HEK293 (cell line): ENCODE results near the gene PDZRN3.

Experiments
- CTCF ChIA-PET: fragments of 350-600 bp; formaldehyde crosslinking; extraction: SDS; loops from one replicate; lab custom pipeline; 2021; ENCODE audit warnings: antibody characterized with exemption; lab: Yijun Ruan, JAX
- POLR2A ChIA-PET: fragments of 300-600 bp; formaldehyde crosslinking; extraction: SDS; loops from one replicate; lab custom pipeline; 2020; ENCODE audit warnings: antibody characterized with exemption, inconsistent platforms; lab: Yijun Ruan, JAX
- H3K27ac ChIP-seq: fragments of 200-500 bp; sonication (Bioruptor generic); 2 replicates; pipeline ENCODE4 v1.5.1; 2014; ENCODE audit warnings: low read depth, low read length, control low read depth, inconsistent platforms; ENCODE audit errors: extremely low read depth
- H3K36me3 ChIP-seq, 2 experiments: fragments of 200-500 bp in 1 of 2; sonication (Bioruptor generic) in 1 of 2; 1 replicate in 1 of 2; 2 replicates in 1 of 2; pipeline ENCODE4 v1.5.1; 2014 to 2017; ENCODE audit warnings: inconsistent platforms in 2 of 2, low read length in 2 of 2; ENCODE audit not compliant: control insufficient read depth in 2 of 2, insufficient read depth in 1 of 2
- H3K4me1 ChIP-seq: fragments of 200-500 bp; sonication (Bioruptor generic); 2 replicates; pipeline ENCODE4 v1.5.1; 2014; ENCODE audit warnings: mild to moderate bottlenecking, low read length, inconsistent platforms; ENCODE audit not compliant: control insufficient read depth, insufficient read depth
- H3K4me3 ChIP-seq: 2 replicates; pipeline ENCODE4 v1.5.1; 2011; ENCODE audit warnings: low read depth, mild to moderate bottlenecking, control low read depth, low read length, moderate library complexity
- H3K9me3 ChIP-seq: fragments of 200-500 bp; sonication (Bioruptor generic); 2 replicates; pipeline ENCODE4 v1.5.1; 2014; ENCODE audit warnings: low read depth, low read length, inconsistent platforms; ENCODE audit not compliant: control insufficient read depth, insufficient read depth
- BCL11B ChIP-seq: fragments of 450-650 bp; formaldehyde crosslinking; IDR thresholded peaks from 2 replicates; pipeline ENCODE4 v1.5.1; 2016; ENCODE audit warnings: low read depth, missing biosample characterization, missing genetic modification characterization
- FEZF1 ChIP-seq: fragments of 450-650 bp; formaldehyde crosslinking; IDR thresholded peaks from 2 replicates; pipeline ENCODE4 v1.5.1; 2016; ENCODE audit warnings: missing biosample characterization, missing genetic modification characterization
- KLF7 ChIP-seq: fragments of 450-650 bp; formaldehyde crosslinking; IDR thresholded peaks from 2 replicates; pipeline ENCODE4 v1.5.1; 2016; ENCODE audit warnings: missing biosample characterization, missing genetic modification characterization, borderline replicate concordance
- SALL2 ChIP-seq: fragments of 450-650 bp; formaldehyde crosslinking; IDR thresholded peaks from 2 replicates; pipeline ENCODE4 v1.5.0; 2017; ENCODE audit warnings: missing biosample characterization, mild to moderate bottlenecking, missing genetic modification characterization, borderline replicate concordance
- TCF7L2 ChIP-seq: IDR thresholded peaks from 2 replicates; pipeline ENCODE4 v1.6.1; 2011; ENCODE audit warnings: low read depth, mild to moderate bottlenecking, inconsistent platforms, low read length, moderate library complexity, borderline replicate concordance
- YY2 ChIP-seq: fragments of 450-650 bp; formaldehyde crosslinking; IDR thresholded peaks from 2 replicates; pipeline ENCODE4 v1.5.1; 2016; ENCODE audit warnings: missing biosample characterization, missing genetic modification characterization
- ZNF19 ChIP-seq: fragments of 450-650 bp; formaldehyde crosslinking; IDR thresholded peaks from 2 replicates; pipeline ENCODE4; 2016; ENCODE audit warnings: missing biosample characterization, missing genetic modification characterization, low read depth
- ZNF266 ChIP-seq: fragments of 450-650 bp; formaldehyde crosslinking; IDR thresholded peaks from 2 replicates; pipeline ENCODE4 v1.5.1; 2016; ENCODE audit warnings: missing biosample characterization, missing genetic modification characterization, low read depth
- ZNF335 ChIP-seq: fragments of 450-650 bp; formaldehyde crosslinking; conservative IDR thresholded peaks from 2 replicates; pipeline ENCODE4 v1.5.1; 2016; ENCODE audit warnings: missing biosample characterization, missing genetic modification characterization
- ZNF37A ChIP-seq: fragments of 450-650 bp; IDR thresholded peaks from 2 replicates; pipeline ENCODE4 v1.5.1; 2018; ENCODE audit warnings: missing biosample characterization, missing genetic modification characterization
- ZNF394 ChIP-seq: fragments of 450-650 bp; formaldehyde crosslinking; IDR thresholded peaks from 2 replicates; pipeline ENCODE4 v1.5.1; 2016; ENCODE audit warnings: missing biosample characterization, missing genetic modification characterization, mild to moderate bottlenecking, moderate library complexity, borderline replicate concordance
- ZNF521 ChIP-seq: fragments of 450-650 bp; formaldehyde crosslinking; IDR thresholded peaks from 2 replicates; pipeline ENCODE4 v1.5.1; 2017; ENCODE audit warnings: missing biosample characterization, mild to moderate bottlenecking, missing genetic modification characterization
- ZNF529 ChIP-seq: fragments of 450-650 bp; formaldehyde crosslinking; IDR thresholded peaks from 2 replicates; pipeline ENCODE4 v1.5.1; 2017; ENCODE audit warnings: missing genetic modification characterization, missing biosample characterization; ENCODE audit not compliant: insufficient replicate concordance
- ZNF558 ChIP-seq: fragments of 450-650 bp; formaldehyde crosslinking; IDR thresholded peaks from 2 replicates; pipeline ENCODE4 v1.5.1; 2016; ENCODE audit warnings: missing biosample characterization, missing genetic modification characterization
- ZNF560 ChIP-seq: fragments of 450-650 bp; formaldehyde crosslinking; IDR thresholded peaks from 2 replicates; pipeline ENCODE4 v1.5.1; 2017; ENCODE audit warnings: missing biosample characterization, missing genetic modification characterization, borderline replicate concordance
- ZNF768 ChIP-seq: fragments of 450-650 bp; formaldehyde crosslinking; IDR thresholded peaks from 2 replicates; pipeline ENCODE4 v1.5.1; 2018; ENCODE audit warnings: missing biosample characterization, mild to moderate bottlenecking, missing genetic modification characterization
- TF ChIP-seq, protein P1 (sequence below): fragments of 450-650 bp; formaldehyde crosslinking; IDR thresholded peaks from 2 replicates; pipeline ENCODE4 v1.5.1; 2017; ENCODE audit warnings: missing biosample characterization, missing genetic modification characterization
- TF ChIP-seq, protein P2 (sequence below): fragments of 450-650 bp; formaldehyde crosslinking; IDR thresholded peaks from 2 replicates; pipeline ENCODE4 v1.5.1; 2016; ENCODE audit warnings: missing biosample characterization, missing genetic modification characterization
- TF ChIP-seq, protein P3 (sequence below): fragments of 450-650 bp; formaldehyde crosslinking; IDR thresholded peaks from 2 replicates; pipeline ENCODE4 v1.5.1; 2016; ENCODE audit warnings: missing biosample characterization, missing genetic modification characterization
- TF ChIP-seq, protein P4 (sequence below): fragments of 450-650 bp; formaldehyde crosslinking; IDR thresholded peaks from 2 replicates; pipeline ENCODE4 v1.5.1; 2017; ENCODE audit warnings: missing biosample characterization, missing genetic modification characterization

The PDZRN3 gene

DNA sequence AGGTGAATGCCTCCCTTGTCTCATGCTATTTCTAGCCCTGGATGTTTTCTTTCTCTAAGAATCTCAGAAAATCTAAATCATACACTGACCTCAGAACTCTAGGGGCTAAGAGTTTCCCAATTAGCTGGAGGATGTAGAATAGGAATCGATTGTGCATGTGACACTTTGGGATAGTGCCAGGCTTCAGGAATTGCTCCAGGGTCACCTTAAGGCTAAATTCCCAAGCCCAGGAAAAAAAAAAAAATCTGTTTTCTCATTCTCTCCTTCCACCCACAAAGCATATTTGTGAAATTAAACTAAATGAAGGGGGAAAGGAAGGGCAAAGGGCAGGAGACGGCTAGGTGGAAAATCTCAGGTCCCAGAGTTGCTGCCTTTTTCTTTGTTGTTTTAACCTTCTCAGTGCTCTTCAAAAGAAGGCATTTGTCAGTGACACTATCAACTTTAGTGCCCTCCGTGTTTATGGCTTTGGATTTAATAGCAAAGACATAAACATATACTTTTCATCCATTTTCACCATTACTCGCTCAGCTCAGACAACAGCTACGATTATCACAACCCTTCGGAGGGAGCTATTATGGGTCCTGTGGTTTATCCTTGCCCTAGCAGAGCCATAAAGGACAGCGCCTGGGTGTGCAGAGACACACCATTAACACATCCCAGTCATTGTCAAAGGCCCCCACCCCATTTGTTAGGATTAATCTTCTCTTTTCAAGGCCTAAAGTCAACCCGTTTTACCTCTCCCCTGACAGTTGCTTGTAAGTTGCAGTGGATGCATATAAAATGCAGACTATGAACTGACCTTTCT, 271.7 kb downstream of the PDZRN3 start:
- ChIA-PET POLR2A (no interaction called here), CTCF (no interaction called here)

DNA sequence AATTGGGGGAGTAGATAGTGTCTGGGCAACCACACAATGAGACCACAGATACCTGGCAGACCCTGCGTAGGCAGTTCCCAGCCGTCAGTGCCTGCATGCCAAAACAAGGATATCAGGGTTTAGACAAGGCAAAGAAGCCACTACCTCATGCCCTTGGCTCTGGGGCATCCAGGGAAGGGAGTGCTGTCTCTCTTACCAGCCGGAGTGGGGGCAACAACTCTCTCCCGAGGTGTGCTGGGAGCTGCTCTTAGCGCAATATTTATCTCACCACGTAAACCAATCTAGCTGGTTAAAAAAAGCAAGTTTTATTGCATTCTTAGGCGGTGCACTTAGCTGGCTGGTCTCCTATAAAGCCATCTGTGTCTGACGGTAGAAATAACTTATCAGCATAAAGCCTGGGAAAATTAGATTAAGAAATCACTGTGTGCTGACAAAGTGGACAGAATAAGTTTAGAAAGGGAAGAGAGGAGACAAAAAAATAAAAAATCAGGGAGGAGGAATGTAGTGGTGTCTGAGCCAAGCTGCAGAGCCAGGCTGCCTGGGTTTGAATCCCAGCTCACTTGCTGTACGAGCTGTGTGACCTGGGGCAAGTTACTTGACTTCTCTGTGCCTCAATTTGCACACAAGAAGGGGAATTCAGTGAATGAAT, 273.2 kb downstream of the PDZRN3 start:
- Histone ChIP-seq H3K27ac (no peak overlapping the region), H3K4me1 (0 out of 2 replicates have a peak, but pooled peaks cover 3% of the 10 kb centered on the region), H3K4me3 (no peak overlapping the region), H3K36me3 (no peaks in the 10 kb centered on the region), H3K9me3 (no peaks in the 10 kb centered on the region)
- ChIA-PET CTCF (interaction anchor here (0.6 kb wide), 1 partner anchor 250 kb away, joined by 4 read pairs; no protein-coding TSS in a partner anchor), POLR2A (no interaction called here)
- peak; percentile 62; the same call in 1 of the 2 replicates for TF ChIP-seq ZNF768 (tag by site-specific recombination)
- TF ChIP-seq, protein P1, sequence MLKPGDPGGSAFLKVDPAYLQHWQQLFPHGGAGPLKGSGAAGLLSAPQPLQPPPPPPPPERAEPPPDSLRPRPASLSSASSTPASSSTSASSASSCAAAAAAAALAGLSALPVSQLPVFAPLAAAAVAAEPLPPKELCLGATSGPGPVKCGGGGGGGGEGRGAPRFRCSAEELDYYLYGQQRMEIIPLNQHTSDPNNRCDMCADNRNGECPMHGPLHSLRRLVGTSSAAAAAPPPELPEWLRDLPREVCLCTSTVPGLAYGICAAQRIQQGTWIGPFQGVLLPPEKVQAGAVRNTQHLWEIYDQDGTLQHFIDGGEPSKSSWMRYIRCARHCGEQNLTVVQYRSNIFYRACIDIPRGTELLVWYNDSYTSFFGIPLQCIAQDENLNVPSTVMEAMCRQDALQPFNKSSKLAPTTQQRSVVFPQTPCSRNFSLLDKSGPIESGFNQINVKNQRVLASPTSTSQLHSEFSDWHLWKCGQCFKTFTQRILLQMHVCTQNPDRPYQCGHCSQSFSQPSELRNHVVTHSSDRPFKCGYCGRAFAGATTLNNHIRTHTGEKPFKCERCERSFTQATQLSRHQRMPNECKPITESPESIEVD (tag by site-specific recombination), result peak; percentile 34; the same call in 1 of the 2 replicates
- no peak for TF ChIP-seq KLF7 (tag by site-specific recombination)
- no peak for TF ChIP-seq ZNF558 (tag by site-specific recombination)
- TF ChIP-seq, protein P2, sequence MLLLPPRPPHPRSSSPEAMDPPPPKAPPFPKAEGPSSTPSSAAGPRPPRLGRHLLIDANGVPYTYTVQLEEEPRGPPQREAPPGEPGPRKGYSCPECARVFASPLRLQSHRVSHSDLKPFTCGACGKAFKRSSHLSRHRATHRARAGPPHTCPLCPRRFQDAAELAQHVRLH, result peak; percentile 51; the same call in 1 of the 2 replicates
- peak; percentile 65 for TF ChIP-seq FEZF1 (tag by site-specific recombination)
- no peak for TF ChIP-seq BCL11B
- TF ChIP-seq ZNF529, result no peak

More for the DNA sequence above, 271.7 kb downstream of the PDZRN3 start:
- no peak overlapping the region for H3K27ac ChIP-seq
- H3K4me1 ChIP-seq, result 0 out of 2 replicates have a peak, but pooled peaks cover 3% of the 10 kb centered on the region
- no peak overlapping the region for H3K4me3 ChIP-seq
- TF ChIP-seq ZNF266 (tag by site-specific recombination) (no peak), YY2 (tag by site-specific recombination) (no peak), ZNF560 (no peak), TCF7L2 (peak; percentile 63; the same call in 1 of the 2 replicates)
- TF ChIP-seq, protein P3, sequence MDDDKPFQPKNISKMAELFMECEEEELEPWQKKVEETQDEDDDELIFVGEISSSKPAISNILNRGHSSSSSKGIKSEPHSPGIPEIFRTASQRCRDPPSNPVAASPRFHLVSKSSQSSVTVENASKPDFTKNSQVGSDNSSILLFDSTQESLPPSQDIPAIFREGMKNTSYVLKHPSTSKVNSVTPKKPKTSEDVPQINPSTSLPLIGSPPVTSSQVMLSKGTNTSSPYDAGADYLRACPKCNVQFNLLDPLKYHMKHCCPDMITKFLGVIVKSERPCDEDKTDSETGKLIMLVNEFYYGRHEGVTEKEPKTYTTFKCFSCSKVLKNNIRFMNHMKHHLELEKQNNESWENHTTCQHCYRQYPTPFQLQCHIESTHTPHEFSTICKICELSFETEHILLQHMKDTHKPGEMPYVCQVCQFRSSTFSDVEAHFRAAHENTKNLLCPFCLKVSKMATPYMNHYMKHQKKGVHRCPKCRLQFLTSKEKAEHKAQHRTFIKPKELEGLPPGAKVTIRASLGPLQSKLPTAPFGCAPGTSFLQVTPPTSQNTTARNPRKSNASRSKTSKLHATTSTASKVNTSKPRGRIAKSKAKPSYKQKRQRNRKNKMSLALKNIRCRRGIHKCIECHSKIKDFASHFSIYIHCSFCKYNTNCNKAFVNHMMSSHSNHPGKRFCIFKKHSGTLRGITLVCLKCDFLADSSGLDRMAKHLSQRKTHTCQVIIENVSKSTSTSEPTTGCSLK (tag by site-specific recombination), result no peak
- H3K36me3 ChIP-seq, result no peaks in the 10 kb centered on the region
- no peaks in the 10 kb centered on the region for H3K9me3 ChIP-seq

DNA sequence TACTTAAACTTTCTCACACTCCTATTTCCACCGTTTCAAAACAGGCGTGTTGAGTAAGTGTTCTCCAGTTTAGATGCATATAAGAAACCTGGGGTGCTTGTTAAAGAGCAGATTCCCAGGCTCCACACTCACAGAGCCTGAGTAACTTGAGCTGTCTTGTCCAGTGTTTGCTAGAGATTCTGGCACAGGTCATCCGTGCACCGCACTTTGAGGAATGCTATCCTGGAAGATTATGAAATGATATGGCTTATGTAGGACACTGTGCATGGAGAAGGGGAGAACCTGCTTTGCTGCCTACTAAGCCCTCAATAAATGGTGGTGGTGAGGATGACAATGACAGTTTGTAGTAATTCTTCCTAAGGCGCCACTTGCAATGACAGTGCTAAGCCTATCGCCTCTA, 273.7 kb downstream of the PDZRN3 start:
- Histone ChIP-seq H3K36me3 (no peaks in the 10 kb centered on the region), H3K4me1 (0 out of 2 replicates have a peak, but pooled peaks cover 3% of the 10 kb centered on the region), H3K9me3 (no peaks in the 10 kb centered on the region), H3K4me3 (no peak overlapping the region), H3K27ac (no peak overlapping the region)
- ChIA-PET POLR2A (no interaction called here), CTCF (no interaction called here)
- TF ChIP-seq ZNF37A (tag by site-specific recombination) (no peak), ZNF19 (tag by site-specific recombination) (no peak), ZNF335 (tag by site-specific recombination) (no peak), ZNF394 (no peak), SALL2 (tag by site-specific recombination) (no peak), ZNF521 (no peak)
- TF ChIP-seq, protein P4, sequence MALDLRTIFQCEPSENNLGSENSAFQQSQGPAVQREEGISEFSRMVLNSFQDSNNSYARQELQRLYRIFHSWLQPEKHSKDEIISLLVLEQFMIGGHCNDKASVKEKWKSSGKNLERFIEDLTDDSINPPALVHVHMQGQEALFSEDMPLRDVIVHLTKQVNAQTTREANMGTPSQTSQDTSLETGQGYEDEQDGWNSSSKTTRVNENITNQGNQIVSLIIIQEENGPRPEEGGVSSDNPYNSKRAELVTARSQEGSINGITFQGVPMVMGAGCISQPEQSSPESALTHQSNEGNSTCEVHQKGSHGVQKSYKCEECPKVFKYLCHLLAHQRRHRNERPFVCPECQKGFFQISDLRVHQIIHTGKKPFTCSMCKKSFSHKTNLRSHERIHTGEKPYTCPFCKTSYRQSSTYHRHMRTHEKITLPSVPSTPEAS (tag by site-specific recombination), result no peak
